ENCODE results near the gene DNAAF1. TPM values are rescaled to one million over a fixed set of nuclear protein-coding genes. Genes with fewer than 3 reads are reported as not detected.
"Not testable (repeated sequence)": the region's sequence is repeated elsewhere in the genome, so short reads cannot be mapped to it uniquely, and the experiment has no call there.

DNAAF1 gene
- total and polyA plus RNA-seq, 2 experiments from 2014 or later = 0.42 TPM

- TF ChIP-seq ZNF462 (CRISPR knock-in tag; IDR thresholded peaks at IDR 0.05) = no peak
Observed at GRCh38 chr16:84199861-84200260, 54.8 kb downstream of the DNAAF1 start (continued).

GRCh38 chr16:84204551-84204950 is 59.4 kb downstream of the DNAAF1 start:
- H3K4me1 ChIP-seq (ENCODE audit: insufficient read depth); H4K20me1 ChIP-seq (replicated peaks; ENCODE audit: insufficient read depth); H3K27ac ChIP-seq (ENCODE audit: low read depth); H3K4me3 ChIP-seq; H3K4me2 ChIP-seq; H3K36me3 ChIP-seq (ENCODE audit: insufficient read depth); H3F3A ChIP-seq (replicated peaks; ENCODE audit: low read depth); H3K4me3 Mint-ChIP-seq; H3K36me3 Mint-ChIP-seq (ENCODE audit: low read depth); H3K9me3 Mint-ChIP-seq; H3K4me1 Mint-ChIP-seq; H3K79me2 ChIP-seq (replicated peaks; ENCODE audit: insufficient read depth); DNase-seq (ENCODE audit: low spot score); H3K27ac Mint-ChIP-seq; H3K9me2 ChIP-seq (ENCODE audit: insufficient read depth); H2AFZ ChIP-seq; H3K27me3 Mint-ChIP-seq (ENCODE audit: insufficient read depth, low read depth, poor library complexity); H3K27me3 ChIP-seq (ENCODE audit: insufficient read depth); ATAC-seq: not testable (repeated sequence)

- not testable (repeated sequence) for H3K4me1 Mint-ChIP-seq; H3K9me2 ChIP-seq (ENCODE audit: insufficient read depth); H3K4me3 Mint-ChIP-seq; H3K4me3 ChIP-seq; H3K27ac ChIP-seq (ENCODE audit: low read depth); H3K36me3 Mint-ChIP-seq (ENCODE audit: low read depth); H3K27ac Mint-ChIP-seq; H4K20me1 ChIP-seq (replicated peaks; ENCODE audit: insufficient read depth); H3K79me2 ChIP-seq (replicated peaks; ENCODE audit: insufficient read depth); H3K9me3 Mint-ChIP-seq; H3K4me2 ChIP-seq; H3F3A ChIP-seq (replicated peaks; ENCODE audit: low read depth); H3K36me3 ChIP-seq (ENCODE audit: insufficient read depth); H3K27me3 ChIP-seq (ENCODE audit: insufficient read depth); H3K4me1 ChIP-seq (ENCODE audit: insufficient read depth); DNase-seq (ENCODE audit: low spot score); ATAC-seq; H2AFZ ChIP-seq; H3K27me3 Mint-ChIP-seq (ENCODE audit: insufficient read depth, low read depth, poor library complexity)
Observed at GRCh38 chr16:84205123-84205522, 60.0 kb downstream of the DNAAF1 start.
